ENCODE measurements around the gene HS3ST4. TPM values are rescaled to one million over a fixed set of nuclear protein-coding genes. Genes with fewer than 3 reads are reported as not detected.

Gene HS3ST4
- total RNA-seq, 1 donor = not detected

DNA sequence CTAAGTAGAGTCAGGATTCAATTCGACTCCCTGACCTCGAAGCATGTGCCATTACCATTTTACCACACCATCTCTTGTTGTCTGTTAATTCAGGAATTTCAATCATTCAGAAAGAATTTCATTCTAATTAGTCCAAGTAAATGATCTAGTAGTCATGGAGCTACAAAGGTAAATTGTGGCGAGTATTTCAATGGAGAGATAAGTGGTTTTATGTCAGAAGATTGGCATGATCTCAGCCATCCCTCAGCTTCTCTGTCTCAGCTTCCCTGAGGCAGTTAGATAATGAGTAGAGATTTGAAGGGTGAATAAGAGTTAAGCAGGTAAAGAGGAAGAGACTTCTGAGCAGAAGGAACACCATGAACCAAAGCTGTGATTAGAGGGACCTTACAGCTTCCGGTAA lies 93.6 kb downstream of the HS3ST4 start:
- Histone ChIP-seq H3K27me3 (ENCODE audit: insufficient read depth, low read length) (no peaks in the 10 kb centered on the region), H3K4me3 (ENCODE audit: insufficient read depth, low read length) (no peak overlapping the region), H3K27ac (ENCODE audit: low read depth, low read length) (no peak overlapping the region), H4K20me1 (ENCODE audit: insufficient read depth, low read length) (no peaks in the 10 kb centered on the region), H3K79me2 (ENCODE audit: insufficient read depth, low read length) (no peaks in the 10 kb centered on the region), H3K4me1 (ENCODE audit: insufficient read depth, low read length) (no peaks in the 10 kb centered on the region), H3K4me2 (ENCODE audit: insufficient read depth, low read length) (no peak overlapping the region), H3K9me3 (ENCODE audit: low read depth, low read length) (peaks cover 2% of the 10 kb centered on the region), H3K36me3 (ENCODE audit: insufficient read depth, low read length) (no peaks in the 10 kb centered on the region), H2AFZ (ENCODE audit: low read length) (no peak overlapping the region)
- TF ChIP-seq, protein P1, sequence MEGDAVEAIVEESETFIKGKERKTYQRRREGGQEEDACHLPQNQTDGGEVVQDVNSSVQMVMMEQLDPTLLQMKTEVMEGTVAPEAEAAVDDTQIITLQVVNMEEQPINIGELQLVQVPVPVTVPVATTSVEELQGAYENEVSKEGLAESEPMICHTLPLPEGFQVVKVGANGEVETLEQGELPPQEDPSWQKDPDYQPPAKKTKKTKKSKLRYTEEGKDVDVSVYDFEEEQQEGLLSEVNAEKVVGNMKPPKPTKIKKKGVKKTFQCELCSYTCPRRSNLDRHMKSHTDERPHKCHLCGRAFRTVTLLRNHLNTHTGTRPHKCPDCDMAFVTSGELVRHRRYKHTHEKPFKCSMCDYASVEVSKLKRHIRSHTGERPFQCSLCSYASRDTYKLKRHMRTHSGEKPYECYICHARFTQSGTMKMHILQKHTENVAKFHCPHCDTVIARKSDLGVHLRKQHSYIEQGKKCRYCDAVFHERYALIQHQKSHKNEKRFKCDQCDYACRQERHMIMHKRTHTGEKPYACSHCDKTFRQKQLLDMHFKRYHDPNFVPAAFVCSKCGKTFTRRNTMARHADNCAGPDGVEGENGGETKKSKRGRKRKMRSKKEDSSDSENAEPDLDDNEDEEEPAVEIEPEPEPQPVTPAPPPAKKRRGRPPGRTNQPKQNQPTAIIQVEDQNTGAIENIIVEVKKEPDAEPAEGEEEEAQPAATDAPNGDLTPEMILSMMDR (IDR thresholded peaks at IDR 0.05; ENCODE audit: extremely low read depth, low read depth, low read length) = no peak
- no peak for DNase-seq (ENCODE audit: insufficient read length, low spot score, missing footprints)

DNA sequence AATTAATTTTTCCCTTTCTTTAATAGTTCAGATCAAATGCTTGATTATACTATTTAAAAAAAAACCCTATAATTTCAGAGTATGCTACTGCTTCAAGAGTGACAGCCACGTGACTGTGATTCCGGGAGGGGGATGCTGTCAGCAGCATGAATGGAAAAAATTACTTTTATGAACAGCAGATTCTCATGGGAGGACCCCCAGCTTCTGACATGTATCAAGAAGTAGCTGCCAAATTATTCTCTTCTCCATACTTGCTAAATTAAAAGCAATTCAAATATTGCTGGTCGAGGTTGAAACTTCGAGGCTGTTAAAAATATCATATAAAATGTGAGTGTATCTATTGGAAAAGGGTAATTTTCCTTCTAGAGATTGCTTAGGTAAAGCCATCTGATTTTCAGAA lies 95.0 kb downstream of the HS3ST4 start:
- Histone ChIP-seq H3K79me2 (ENCODE audit: insufficient read depth, low read length) (no peaks in the 10 kb centered on the region), H3K4me1 (ENCODE audit: insufficient read depth, low read length) (no peaks in the 10 kb centered on the region), H3K9me3 (ENCODE audit: low read depth, low read length) (peaks cover 2% of the 10 kb centered on the region), H3K4me2 (ENCODE audit: insufficient read depth, low read length) (no peak overlapping the region), H3K27ac (ENCODE audit: low read depth, low read length) (no peak overlapping the region), H3K27me3 (ENCODE audit: insufficient read depth, low read length) (no peaks in the 10 kb centered on the region), H2AFZ (ENCODE audit: low read length) (no peak overlapping the region), H4K20me1 (ENCODE audit: insufficient read depth, low read length) (no peaks in the 10 kb centered on the region), H3K4me3 (ENCODE audit: insufficient read depth, low read length) (no peak overlapping the region), H3K36me3 (ENCODE audit: insufficient read depth, low read length) (no peaks in the 10 kb centered on the region)
- TF ChIP-seq, protein P1 (IDR thresholded peaks at IDR 0.05; ENCODE audit: extremely low read depth, low read depth, low read length) = no peak
- DNase-seq (ENCODE audit: insufficient read length, low spot score, missing footprints) = no peak

DNA sequence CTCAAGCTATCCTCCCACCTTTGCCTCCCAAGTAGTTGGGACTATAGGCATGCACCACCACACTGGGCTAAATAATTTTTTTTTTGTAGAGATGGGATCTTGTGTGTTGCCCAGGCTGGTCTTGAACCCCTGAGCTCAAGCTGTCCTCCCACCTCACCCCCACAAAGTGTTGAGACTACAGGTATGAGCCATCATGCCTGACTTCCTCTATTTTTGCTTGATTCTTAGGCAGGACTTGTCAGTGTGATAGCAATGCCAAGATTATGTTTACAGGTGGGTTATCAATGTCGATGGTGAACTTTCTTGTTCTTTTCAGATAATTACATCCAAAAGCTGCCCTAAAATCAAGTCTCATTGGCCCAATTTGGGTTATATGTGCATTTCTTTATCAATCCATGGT lies 96.9 kb downstream of the HS3ST4 start:
- no peaks in the 10 kb centered on the region for H3K36me3 ChIP-seq (ENCODE audit: insufficient read depth, low read length)
- H3K27me3 ChIP-seq (ENCODE audit: insufficient read depth, low read length) = no peaks in the 10 kb centered on the region
- DNase-seq (ENCODE audit: insufficient read length, low spot score, missing footprints) = no peak
- TF ChIP-seq, protein P1 (IDR thresholded peaks at IDR 0.05; ENCODE audit: extremely low read depth, low read depth, low read length) = no peak
- no peaks in the 10 kb centered on the region for H4K20me1 ChIP-seq (ENCODE audit: insufficient read depth, low read length)
- H3K4me3 ChIP-seq (ENCODE audit: insufficient read depth, low read length) = no peak overlapping the region
- H2AFZ ChIP-seq (ENCODE audit: low read length) = no peak overlapping the region
- no peaks in the 10 kb centered on the region for H3K79me2 ChIP-seq (ENCODE audit: insufficient read depth, low read length)
- H3K27ac ChIP-seq (ENCODE audit: low read depth, low read length) = no peak overlapping the region
- no peaks in the 10 kb centered on the region for H3K4me1 ChIP-seq (ENCODE audit: insufficient read depth, low read length)
- peaks cover 2% of the 10 kb centered on the region for H3K9me3 ChIP-seq (ENCODE audit: low read depth, low read length)
- H3K4me2 ChIP-seq (ENCODE audit: insufficient read depth, low read length) = no peak overlapping the region

DNA sequence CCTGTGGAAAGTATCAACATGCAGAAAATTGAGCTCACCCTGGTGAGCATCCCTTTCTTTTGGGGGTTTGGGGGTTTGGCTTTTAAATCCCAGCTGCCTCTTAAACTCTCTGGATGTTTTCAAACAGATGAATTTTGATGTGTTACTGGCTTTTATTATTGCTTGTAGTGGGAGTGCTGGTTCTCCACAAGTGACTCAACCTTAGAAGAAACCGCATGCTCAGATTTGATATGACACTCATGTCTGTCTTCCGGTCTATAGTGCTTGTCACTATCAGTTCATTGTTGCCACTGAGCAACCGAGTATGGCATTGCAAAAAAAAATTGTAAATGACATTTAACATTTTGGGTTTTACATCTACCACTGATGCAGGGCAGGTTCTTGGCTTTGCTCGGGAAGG lies 104.5 kb downstream of the HS3ST4 start:
- Histone ChIP-seq H3K27ac (ENCODE audit: low read depth, low read length) (no peak overlapping the region), H3K4me2 (ENCODE audit: insufficient read depth, low read length) (no peak overlapping the region), H2AFZ (ENCODE audit: low read length) (no peak overlapping the region), H3K27me3 (ENCODE audit: insufficient read depth, low read length) (no peaks in the 10 kb centered on the region), H3K79me2 (ENCODE audit: insufficient read depth, low read length) (no peaks in the 10 kb centered on the region), H3K9me3 (ENCODE audit: low read depth, low read length) (no peaks in the 10 kb centered on the region), H3K4me1 (ENCODE audit: insufficient read depth, low read length) (no peaks in the 10 kb centered on the region), H3K4me3 (ENCODE audit: insufficient read depth, low read length) (no peak overlapping the region), H3K36me3 (ENCODE audit: insufficient read depth, low read length) (no peaks in the 10 kb centered on the region), H4K20me1 (ENCODE audit: insufficient read depth, low read length) (no peaks in the 10 kb centered on the region)
- TF ChIP-seq, protein P1 (IDR thresholded peaks at IDR 0.05; ENCODE audit: extremely low read depth, low read depth, low read length) = no peak
- no peak for DNase-seq (ENCODE audit: insufficient read length, low spot score, missing footprints)

Data from osteoblast (primary cell).